Hepatocyte (in vitro differentiated cells): ENCODE measurements around the gene AXDND1.

ENCODE experiments used
- CTCF ChIP-seq: fragments of 200-600 bp; sonication (generic); IDR thresholded peaks from 2 replicates; pipeline ENCODE4 v1.5.1; 2016; ENCODE audit warnings: antibody characterized with exemption, mild to moderate bottlenecking; ENCODE audit not compliant: poor library complexity
- EZH2 ChIP-seq: fragments of 200-600 bp; sonication (generic); IDR thresholded peaks from 2 replicates; pipeline ENCODE4 v1.6.1; 2016; ENCODE audit warnings: antibody characterized with exemption, mild to moderate bottlenecking, borderline replicate concordance

GRCh38 chr1:179598631-179599030, 232.9 kb downstream of the AXDND1 start:
- TF ChIP-seq CTCF = no peak
- no peak for TF ChIP-seq EZH2
